T-cell (primary cell): ENCODE data around the gene CACNB2. TPM values are rescaled to one million over a fixed set of nuclear protein-coding genes. Genes with fewer than 3 reads are reported as not detected.

ENCODE experiments used
- ATAC-seq, 4 experiments: fragments of 200-7000 bp in 3 of 4; fragments of 150-1000 bp in 1 of 4; cut with Tn5 transposase; replicated peaks in 1 of 4; 1 replicate in 3 of 4; 2 replicates in 1 of 4; pipeline ENCODE4 v1.10.0; 2021; ENCODE audit warnings: moderate library complexity in 3 of 4, mild to moderate bottlenecking in 2 of 4, moderate number of reproducible peaks in 1 of 4
- CTCF ChIA-PET, 2 donors: fragments of 300-600 bp; sonication (Branson Sonifier 250); formaldehyde crosslinking; loops; one replicate each; lab custom pipeline; 2022; ENCODE audit warnings: antibody characterized with exemption in 2 of 2; lab: Charles Lee
- POLR2A ChIA-PET, 2 donors: fragments of 300-600 bp; sonication (Branson Sonifier 250); formaldehyde crosslinking; loops; one replicate each; lab custom pipeline; 2022; ENCODE audit warnings: antibody characterized with exemption in 2 of 2; lab: Charles Lee
- DNase-seq, 35 experiments: peaks; one replicate each; pipeline versions ENCODE4 v3.0.0 to v3.0.0-alpha.2; 2013 to 2023
- H3K27ac ChIP-seq: one replicate; pipeline ENCODE4 v1.5.1; 2013; ENCODE audit warnings: low read length
- H3K27me3 ChIP-seq, 2 experiments: replicated peaks in 1 of 2; 1 replicate in 1 of 2; 2 replicates in 1 of 2; pipeline versions ENCODE4 v1.6.1 to v1.7.0; 2013; ENCODE audit warnings: low read length in 1 of 2, mixed read lengths in 1 of 2; ENCODE audit not compliant: control insufficient read depth in 2 of 2, insufficient read depth in 2 of 2; ENCODE audit errors: extremely low read depth in 1 of 2
- H3K36me3 ChIP-seq, 2 donors: 1 replicate in 1 of 2; 2 replicates in 1 of 2; pipeline versions ENCODE4 v1.6.1 to v1.7.0; 2013; ENCODE audit warnings: low read length in 1 of 2; ENCODE audit not compliant: control insufficient read depth in 2 of 2, insufficient read depth in 1 of 2; ENCODE audit errors: extremely low read depth in 1 of 2
- H3K4me1 ChIP-seq, 2 experiments: 1 replicate in 1 of 2; 2 replicates in 1 of 2; pipeline versions ENCODE4 v1.6.1 to v1.7.0; 2013; ENCODE audit warnings: low read length in 2 of 2, mixed read lengths in 1 of 2; ENCODE audit not compliant: insufficient read depth in 2 of 2, control insufficient read depth in 1 of 2; ENCODE audit errors: extremely low read depth in 1 of 2
- H3K4me3 ChIP-seq, 2 donors: 1 replicate in 1 of 2; 2 replicates in 1 of 2; pipeline versions ENCODE4 v1.5.1 to v1.7.0; 2013; ENCODE audit warnings: mild to moderate bottlenecking in 2 of 2, low read length in 1 of 2, moderate library complexity in 1 of 2; ENCODE audit not compliant: control insufficient read depth in 1 of 2; ENCODE audit errors: extremely low read depth in 1 of 2
- H3K9me3 ChIP-seq: 2 replicates; pipeline ENCODE4 v1.7.0; 2013
- H3K27ac Mint-ChIP-seq, 2 donors: one replicate each; pipeline ENCODE4 v1.8.0; 2020 to 2021; ENCODE audit warnings: mild to moderate bottlenecking in 2 of 2, mixed read lengths in 2 of 2
- H3K27me3 Mint-ChIP-seq, 2 donors: one replicate each; pipeline ENCODE4 v1.8.0; 2021 to 2022; ENCODE audit warnings: mixed read lengths in 2 of 2
- H3K36me3 Mint-ChIP-seq: one replicate; pipeline ENCODE4 v1.8.0; 2021; ENCODE audit warnings: mixed read lengths
- H3K4me1 Mint-ChIP-seq, 3 donors: one replicate each; pipeline ENCODE4 v1.8.0; 2020 to 2022; ENCODE audit warnings: mixed read lengths in 3 of 3, mild to moderate bottlenecking in 1 of 3
- H3K4me3 Mint-ChIP-seq, 3 donors: one replicate each; pipeline ENCODE4 v1.8.0; 2020 to 2022; ENCODE audit warnings: mild to moderate bottlenecking in 3 of 3, mixed read lengths in 3 of 3, moderate library complexity in 3 of 3
- H3K9me3 Mint-ChIP-seq, 3 donors: one replicate each; pipeline ENCODE4 v1.8.0; 2020 to 2022; ENCODE audit warnings: mixed read lengths in 3 of 3
- WGBS: methylation state at CpG from one replicate; pipeline ENCODE4 v1.1.5; 2013; ENCODE audit warnings: missing lambda C conversion rate; ENCODE audit not compliant: insufficient coverage; 5-methylcytosine and 5-hydroxymethylcytosine counted together
- total RNA-seq, 35 experiments: library from RNA in 6 of 35; stranded (reverse) in 6 of 35; fragments of 120-200 nt in 1 of 35; gene quantifications; one replicate each; pipeline versions ENCODE4 v1.2.1 to v1.2.4 and lab custom pipeline; 2013 to 2026

CACNB2 gene
- total RNA-seq, 5 donors from 2014 or later (not counting 1 experiment from before 2014, with no cell fraction given): not detected

DNA sequence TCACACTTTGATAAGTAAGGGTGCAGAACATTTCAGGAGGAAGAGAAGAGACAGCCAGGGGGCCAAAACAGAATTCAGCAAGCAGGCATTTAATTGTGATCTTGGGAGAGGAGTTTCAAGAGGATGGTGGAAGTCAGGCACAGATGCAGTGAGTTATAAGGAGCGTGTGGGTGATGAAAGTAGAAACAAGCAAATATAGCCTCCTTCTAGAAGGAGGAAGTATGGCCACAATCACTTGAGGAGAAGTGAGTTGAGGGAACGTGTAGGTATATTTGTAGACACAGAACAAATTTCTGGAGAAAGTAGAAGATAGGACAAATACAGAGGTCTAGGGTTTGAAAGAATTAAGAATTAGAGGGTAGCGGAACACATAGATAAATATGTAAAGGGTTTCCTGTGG lies 165.8 kb downstream of the CACNB2 start:
- Mint-ChIP-seq H3K4me3 (no peak overlapping the region), H3K9me3 (peaks cover 0 to 2% (median 0%) of the 10 kb centered on the region in 3 donors), H3K36me3 (no peaks in the 10 kb centered on the region), H3K27ac (no peak overlapping the region), H3K4me1 (no peaks in the 10 kb centered on the region), H3K27me3 (no peaks in the 10 kb centered on the region)
- no peaks in the 10 kb centered on the region for H3K36me3 ChIP-seq
- ATAC-seq (no peak), DNase-seq (no peak)
- H3K27me3 ChIP-seq: peaks cover 0 to 6% of the 10 kb centered on the region in 2 experiments
- no peak overlapping the region for H3K4me3 ChIP-seq
- no peak overlapping the region for H3K27ac ChIP-seq
- ChIA-PET POLR2A (no interaction called here), CTCF (no interaction called here)
- no peaks in the 10 kb centered on the region for H3K4me1 ChIP-seq
- no peaks in the 10 kb centered on the region for H3K9me3 ChIP-seq
- WGBS: 40% methylated on average over 1 of the region's 3 CpGs

DNA sequence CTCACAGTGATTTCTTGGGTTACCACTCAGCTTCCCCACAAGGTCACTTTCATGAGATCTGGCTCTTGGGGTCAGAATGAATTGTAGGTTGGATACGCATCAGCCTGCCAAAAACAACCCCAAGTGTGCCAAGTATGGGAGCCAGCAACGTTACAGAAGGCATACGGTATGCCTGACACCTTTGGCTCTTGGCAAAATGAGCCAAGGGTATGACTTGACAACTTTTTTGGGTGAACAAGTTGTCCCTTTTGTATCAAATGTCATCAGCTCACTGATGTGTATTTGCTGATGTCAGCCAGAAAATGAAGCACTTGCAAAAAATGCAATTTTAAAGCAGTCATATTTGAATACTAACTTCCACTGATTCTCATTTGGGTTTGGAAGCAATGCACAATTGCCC lies 168.4 kb downstream of the CACNB2 start:
- H3K4me1 Mint-ChIP-seq: no peaks in the 10 kb centered on the region
- Histone ChIP-seq H3K4me1 (no peaks in the 10 kb centered on the region), H3K9me3 (no peaks in the 10 kb centered on the region), H3K27me3 (peaks cover 0 to 2% of the 10 kb centered on the region in 2 experiments), H3K4me3 (no peak overlapping the region), H3K27ac (no peak overlapping the region), H3K36me3 (no peaks in the 10 kb centered on the region)
- no peak for DNase-seq
- H3K27ac Mint-ChIP-seq: no peak overlapping the region
- no peaks in the 10 kb centered on the region for H3K36me3 Mint-ChIP-seq
- WGBS: 50% methylated on average over 2 of the region's 3 CpGs
- H3K4me3 Mint-ChIP-seq: no peak overlapping the region
- ChIA-PET CTCF (no interaction called here), POLR2A (no interaction called here)
- peaks cover 0 to 4% (median 0%) of the 10 kb centered on the region in 3 donors for H3K9me3 Mint-ChIP-seq
- ATAC-seq: no peak
- H3K27me3 Mint-ChIP-seq: no peaks in the 10 kb centered on the region

DNA sequence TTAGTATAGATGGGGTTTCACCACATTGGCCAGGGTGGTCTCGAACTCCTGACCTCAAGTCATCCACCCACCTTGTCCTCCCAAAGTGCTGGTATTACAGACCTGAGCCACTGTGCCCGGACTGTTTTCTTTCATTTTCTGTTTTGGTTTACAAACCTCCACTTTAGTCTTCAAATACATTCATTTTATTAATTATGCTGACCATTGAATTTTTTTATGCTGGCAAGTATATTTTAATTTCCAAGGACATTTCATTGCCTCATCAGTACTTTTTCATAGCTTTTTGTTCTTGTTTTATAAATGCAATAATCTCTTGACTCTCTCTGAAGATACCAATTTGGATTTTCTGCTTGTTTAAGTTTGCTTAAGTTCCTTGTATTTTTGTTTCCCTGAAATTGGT lies 170.5 kb downstream of the CACNB2 start:
- Mint-ChIP-seq H3K4me3 (no peak overlapping the region), H3K27me3 (no peaks in the 10 kb centered on the region), H3K27ac (no peak overlapping the region), H3K9me3 (peaks cover 0 to 4% (median 0%) of the 10 kb centered on the region in 3 donors), H3K4me1 (no peaks in the 10 kb centered on the region), H3K36me3 (no peaks in the 10 kb centered on the region)
- POLR2A ChIA-PET: no interaction called here
- ATAC-seq: no peak
- CTCF ChIA-PET: no interaction called here
- Histone ChIP-seq H3K4me1 (no peaks in the 10 kb centered on the region), H3K27me3 (no peaks in the 10 kb centered on the region), H3K4me3 (no peak overlapping the region), H3K27ac (no peak overlapping the region), H3K36me3 (no peaks in the 10 kb centered on the region), H3K9me3 (no peaks in the 10 kb centered on the region)
- no peak for DNase-seq
- WGBS: no CpG with 5 or more reads among the region's 2 CpGs

DNA sequence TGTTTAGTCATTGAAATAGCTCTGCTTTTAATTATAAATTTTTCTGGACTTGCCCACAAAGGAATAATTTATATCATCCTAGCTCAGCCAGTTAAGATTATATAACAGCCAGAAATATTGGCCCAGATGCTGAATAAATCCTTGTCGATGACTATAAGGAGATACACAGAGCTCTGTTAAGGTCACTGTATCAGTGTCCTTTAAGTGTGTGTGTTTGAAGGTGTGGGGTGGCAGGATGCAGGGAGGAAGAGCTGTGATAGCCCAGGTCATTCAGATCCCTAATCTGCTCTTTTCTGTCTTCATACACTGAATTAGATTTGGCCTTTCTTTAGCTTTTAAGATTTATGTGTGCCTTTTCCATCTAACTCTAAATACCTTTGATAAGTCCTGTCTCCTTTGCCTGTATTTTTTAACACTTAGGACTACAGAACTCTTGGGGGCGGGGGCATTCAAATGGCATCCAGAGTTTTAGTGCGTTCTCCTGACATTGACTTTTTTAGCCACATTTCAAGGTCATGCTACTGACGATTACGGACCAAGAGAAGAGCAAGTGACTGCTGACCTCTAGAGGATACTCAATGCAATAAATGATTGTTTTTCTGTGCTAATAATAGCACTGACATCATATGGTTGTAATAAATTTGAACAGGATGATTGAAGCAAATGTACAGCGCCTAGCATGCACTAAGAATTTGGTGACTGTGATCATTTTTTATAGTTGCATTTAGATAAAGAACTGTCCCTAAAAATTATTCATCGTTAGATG lies 172.3 kb downstream of the CACNB2 start:
- Mint-ChIP-seq H3K9me3 (peaks cover 0 to 4% (median 0%) of the 10 kb centered on the region in 3 donors), H3K27me3 (no peaks in the 10 kb centered on the region), H3K27ac (no peak overlapping the region), H3K4me3 (no peak overlapping the region), H3K36me3 (no peaks in the 10 kb centered on the region), H3K4me1 (no peaks in the 10 kb centered on the region)
- H3K27ac ChIP-seq: no peak overlapping the region
- 41% methylated on average over 4 of the region's 7 CpGs for WGBS
- DNase-seq (peak in 1 of 35 experiments; percentile 2), ATAC-seq (no peak)
- no peaks in the 10 kb centered on the region for H3K9me3 ChIP-seq
- no peaks in the 10 kb centered on the region for H3K36me3 ChIP-seq
- ChIA-PET POLR2A (no interaction called here), CTCF (interaction anchor here in 1 of 2 donors (0.6 kb wide), 1 partner anchor 222 kb away, joined by 3 read pairs; no protein-coding TSS in a partner anchor)
- no peaks in the 10 kb centered on the region for H3K4me1 ChIP-seq
- no peak overlapping the region for H3K4me3 ChIP-seq
- H3K27me3 ChIP-seq: no peaks in the 10 kb centered on the region

DNA sequence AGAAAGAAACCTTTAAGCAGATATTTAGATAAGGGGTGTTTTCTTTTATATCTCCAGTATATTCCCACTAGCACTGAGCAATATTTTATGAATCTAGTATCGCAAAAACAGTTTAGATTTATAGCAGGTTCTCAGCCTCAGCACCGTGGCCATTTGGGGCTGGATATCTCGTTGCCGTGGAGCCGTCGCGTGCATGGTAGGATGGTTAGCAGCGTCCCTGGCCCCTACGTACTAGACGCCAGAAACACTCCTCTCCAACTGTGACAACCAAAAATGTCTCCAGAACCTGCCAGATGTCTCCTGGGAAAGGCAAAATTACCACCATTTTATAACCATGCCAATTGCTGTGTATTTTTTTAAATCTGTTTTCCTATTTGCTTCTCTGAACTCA lies 172.9 kb downstream of the CACNB2 start:
- H3K27ac ChIP-seq: no peak overlapping the region
- ATAC-seq (no peak), DNase-seq (no peak)
- H3K9me3 ChIP-seq: no peaks in the 10 kb centered on the region
- POLR2A ChIA-PET: no interaction called here
- no peaks in the 10 kb centered on the region for H3K4me1 Mint-ChIP-seq
- CTCF ChIA-PET: no interaction called here
- no peaks in the 10 kb centered on the region for H3K36me3 ChIP-seq
- H3K27me3 Mint-ChIP-seq: no peaks in the 10 kb centered on the region
- H3K27ac Mint-ChIP-seq: no peak overlapping the region
- no peak overlapping the region for H3K4me3 ChIP-seq
- H3K36me3 Mint-ChIP-seq: no peaks in the 10 kb centered on the region
- H3K27me3 ChIP-seq: no peaks in the 10 kb centered on the region
- no peak overlapping the region for H3K4me3 Mint-ChIP-seq
- H3K4me1 ChIP-seq: no peaks in the 10 kb centered on the region
- WGBS: 90% methylated on average over 2 of the region's 10 CpGs
- H3K9me3 Mint-ChIP-seq: peaks cover 0 to 4% (median 0%) of the 10 kb centered on the region in 3 donors

DNA sequence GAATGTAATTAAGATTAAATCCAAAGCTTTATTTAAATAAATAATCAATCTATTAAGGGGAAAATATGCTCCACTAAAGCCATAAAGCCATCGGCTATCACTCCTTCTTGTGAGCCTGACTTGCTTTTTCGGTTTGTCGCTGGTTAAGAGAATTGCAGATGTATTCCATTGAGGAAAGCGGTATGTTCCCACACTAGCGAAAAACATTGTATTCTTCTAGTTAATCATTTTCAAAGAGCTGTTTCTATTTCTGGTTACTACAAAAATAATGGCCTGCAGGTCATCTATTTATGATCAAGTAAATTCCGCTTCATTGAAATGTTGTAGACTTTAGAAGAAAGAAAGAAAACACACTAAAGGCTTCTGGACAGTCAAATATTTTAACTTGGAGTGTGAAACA lies 173.4 kb downstream of the CACNB2 start:
- H3K4me3 Mint-ChIP-seq: no peak overlapping the region
- no peaks in the 10 kb centered on the region for H3K36me3 Mint-ChIP-seq
- Histone ChIP-seq H3K36me3 (no peaks in the 10 kb centered on the region), H3K9me3 (no peaks in the 10 kb centered on the region), H3K27ac (no peak overlapping the region), H3K4me3 (no peak overlapping the region), H3K4me1 (no peaks in the 10 kb centered on the region), H3K27me3 (no peaks in the 10 kb centered on the region)
- ChIA-PET CTCF (interaction anchor here in 1 of 2 donors (0.6 kb wide), 1 partner anchor 267 kb away, joined by 3 read pairs; no protein-coding TSS in a partner anchor), POLR2A (no interaction called here)
- peaks cover 0 to 4% (median 0%) of the 10 kb centered on the region in 3 donors for H3K9me3 Mint-ChIP-seq
- no peak overlapping the region for H3K27ac Mint-ChIP-seq
- H3K27me3 Mint-ChIP-seq: no peaks in the 10 kb centered on the region
- no peak for DNase-seq
- no CpG with 5 or more reads among the region's 6 CpGs for WGBS
- H3K4me1 Mint-ChIP-seq: no peaks in the 10 kb centered on the region
- no peak for ATAC-seq
